Measurements from ENCODE around the gene PPM1M. TPM values are rescaled to one million over a fixed set of nuclear protein-coding genes. Genes with fewer than 3 reads are reported as not detected.

PPM1M gene
- total RNA-seq, 6 experiments from 2014 or later: 2.8 to 7.1 (median 4.5) TPM

GRCh38 chr3:52225452-52226228, 19.9 kb upstream of the PPM1M start, which contains the start of gene TLR9:
Gene TLR9, minus strand, starts transcription at chr3:52225645. Its CDS starts 116 bp downstream, at chr3:52225529.
- peak in 2 of 4 donors; percentile 7 to 8 for ATAC-seq
- Histone ChIP-seq H3K27ac (no peak within 1 kb of the TSS), H3K9me3 (no peaks in the 10 kb centered on the region), H3K36me3 (peaks cover 6 to 25% (median 9%) of the 10 kb centered on the region in 4 donors), H3K27me3 (no peaks in the 10 kb centered on the region), H3K4me3 (no peak within 1 kb of the TSS), H3K4me1 (no peaks in the 10 kb centered on the region)
- intact Hi-C loops (cut with DNase I): loop anchor here in 1 of 2 donors (5.0 kb wide), 1 partner anchor 107 kb away; no protein-coding TSS in a partner anchor
- 69% methylated on average over 2 of the region's 9 CpGs for WGBS (ENCODE audit: insufficient coverage, low coverage, low lambda C conversion rate, missing lambda C conversion rate)
- DNase-seq: peak in 2 of 3 donors; percentile 18 to 36
- TF ChIP-seq CTCF (IDR thresholded peaks at IDR 0.05) (no peak), POLR2A (IDR thresholded peaks at IDR 0.05) (no peak)

- 83% methylated on average over 4 of the region's 5 CpGs for WGBS (ENCODE audit: insufficient coverage, low coverage, low lambda C conversion rate, missing lambda C conversion rate)
- no peak for TF ChIP-seq POLR2A (IDR thresholded peaks at IDR 0.05)
- TF ChIP-seq CTCF (IDR thresholded peaks at IDR 0.05): no peak
- Histone ChIP-seq H3K4me1 (peaks cover 0 to under 1% (median 0%) of the 10 kb centered on the region in 4 donors), H3K27ac (no peak overlapping the region), H3K9me3 (no peaks in the 10 kb centered on the region), H3K36me3 (peaks cover 9 to 32% (median 14%) of the 10 kb centered on the region in 4 donors), H3K27me3 (no peaks in the 10 kb centered on the region), H3K4me3 (no peak overlapping the region)
- DNase-seq: no peak
- no peak for ATAC-seq
- intact Hi-C loops (cut with DNase I): loop anchor here in 1 of 2 donors (5.0 kb wide), 1 partner anchor 106 kb away; no protein-coding TSS in a partner anchor
Observed at GRCh38 chr3:52226229-52226817, 19.2 kb upstream of the PPM1M start.

GRCh38 chr3:52227117-52227516, 18.4 kb upstream of the PPM1M start:
- no peaks in the 10 kb centered on the region for H3K27me3 ChIP-seq
- intact Hi-C loops (cut with DNase I): loop anchor here in 1 of 2 donors (5.0 kb wide), 1 partner anchor 105 kb away; no protein-coding TSS in a partner anchor
- no peak for ATAC-seq
- H3K36me3 ChIP-seq: peaks cover 10 to 33% (median 14%) of the 10 kb centered on the region in 4 donors
- no peak overlapping the region for H3K27ac ChIP-seq
- no peak overlapping the region for H3K4me3 ChIP-seq
- no peak for DNase-seq
- no CpG with 5 or more reads among the region's 4 CpGs for WGBS (ENCODE audit: insufficient coverage, low coverage, low lambda C conversion rate, missing lambda C conversion rate)
- no peaks in the 10 kb centered on the region for H3K9me3 ChIP-seq
- H3K4me1 ChIP-seq: peaks cover 0 to 8% (median 0%) of the 10 kb centered on the region in 4 donors
- TF ChIP-seq CTCF (IDR thresholded peaks at IDR 0.05): no peak
- TF ChIP-seq POLR2A (IDR thresholded peaks at IDR 0.05): no peak

GRCh38 chr3:52227766-52228165, 17.8 kb upstream of the PPM1M start:
- DNase-seq: no peak
- WGBS (ENCODE audit: insufficient coverage, low coverage, low lambda C conversion rate, missing lambda C conversion rate): 66% methylated on average over 3 of the region's 7 CpGs
- TF ChIP-seq CTCF (IDR thresholded peaks at IDR 0.05): no peak
- TF ChIP-seq POLR2A (IDR thresholded peaks at IDR 0.05): no peak
- intact Hi-C loops (cut with DNase I): loop anchor here in 1 of 2 donors (5.0 kb wide), 1 partner anchor 105 kb away; no protein-coding TSS in a partner anchor
- no peak overlapping the region for H3K27ac ChIP-seq
- H3K36me3 ChIP-seq: peaks cover 10 to 33% (median 14%) of the 10 kb centered on the region in 4 donors
- H3K4me1 ChIP-seq: peaks cover 0 to 14% (median 2%) of the 10 kb centered on the region in 4 donors
- no peaks in the 10 kb centered on the region for H3K27me3 ChIP-seq
- no peak overlapping the region for H3K4me3 ChIP-seq
- no peak for ATAC-seq
- H3K9me3 ChIP-seq: no peaks in the 10 kb centered on the region

Data from right lobe of liver (tissue), 6 donors.